Small intestine (tissue), 7 donors: ENCODE data around the gene MUC5B. TPM values are rescaled to one million over a fixed set of nuclear protein-coding genes. Genes with fewer than 3 reads are reported as not detected.

Experiments
- DNase-seq, 2 donors: peaks; one replicate each; pipeline versions ENCODE4 v3.0.0 to v3.0.0-alpha.2; 2013
- FAIRE-seq: peaks from 2 replicates; lab custom pipeline; 2012; peaks lifted over from hg19 to GRCh38; lab: Jason Lieb, UNC
- H3K27ac ChIP-seq, 3 donors: one replicate each; pipeline ENCODE4 v1.5.1; 2013; ENCODE audit warnings: low read length in 2 of 3, mild to moderate bottlenecking in 2 of 3, control low read depth in 1 of 3, inconsistent platforms in 1 of 3, low read depth in 1 of 3, moderate library complexity in 1 of 3
- H3K27me3 ChIP-seq, 3 donors: one replicate each; pipeline ENCODE4 v1.6.1; 2013; ENCODE audit warnings: low read length in 3 of 3, inconsistent platforms in 1 of 3; ENCODE audit not compliant: control insufficient read depth in 3 of 3, insufficient read depth in 3 of 3
- H3K36me3 ChIP-seq, 3 donors: one replicate each; pipeline ENCODE4 v1.6.1; 2013; ENCODE audit warnings: low read length in 3 of 3, inconsistent platforms in 1 of 3, low read depth in 1 of 3, mild to moderate bottlenecking in 1 of 3, moderate library complexity in 1 of 3; ENCODE audit not compliant: control insufficient read depth in 3 of 3, insufficient read depth in 2 of 3
- H3K4me1 ChIP-seq, 3 donors: one replicate each; pipeline ENCODE4 v1.6.1; 2013; ENCODE audit warnings: low read length in 2 of 3, inconsistent platforms in 1 of 3, low read depth in 1 of 3, mild to moderate bottlenecking in 1 of 3, moderate library complexity in 1 of 3; ENCODE audit not compliant: control insufficient read depth in 3 of 3, insufficient read depth in 2 of 3
- H3K4me3 ChIP-seq, 3 donors: one replicate each; pipeline ENCODE4 v1.5.1; 2013; ENCODE audit warnings: low read length in 3 of 3, control low read depth in 1 of 3, inconsistent platforms in 1 of 3, low read depth in 1 of 3, mild to moderate bottlenecking in 1 of 3, moderate library complexity in 1 of 3
- H3K9me3 ChIP-seq, 2 donors: one replicate each; pipeline ENCODE4 v1.6.1; 2013; ENCODE audit warnings: low read depth in 1 of 2, low read length in 1 of 2; ENCODE audit not compliant: control insufficient read depth in 2 of 2, insufficient read depth in 1 of 2
- WGBS, 3 donors: extraction: QIAGEN DNeasy Blood & Tissue Kit; methylation state at CpG; one replicate each; pipeline ENCODE4 v1.1.7; 2013; 5-methylcytosine and 5-hydroxymethylcytosine counted together
- polyA plus RNA-seq, 4 donors: library from polyadenylated mRNA; stranded (reverse) in 3 of 4; unstranded in 1 of 4; fragments of 200-250 nt in 3 of 4; fragments of 120-200 nt in 1 of 4; gene quantifications; one replicate each; pipeline versions ENCODE4 v1.2.1 to v1.2.3, GENCODE V29; 2013
- donor health status: healthy with polysubstance abuse.
- donor health status: control.
- donor health status: control.
- donor health status: Bipolar disorder and iron deficiency.
- donor health status: healthy.

MUC5B gene
- polyA plus RNA-seq, 4 donors, result 0.04 to 2.4 TPM; not detected in 2

GRCh38 chr11:1271927-1272326 lies 49.1 kb downstream of the MUC5B start:
- peaks cover 0 to 6% of the 10 kb centered on the region in 2 donors for H3K9me3 ChIP-seq
- no peak for FAIRE-seq
- H3K27me3 ChIP-seq, result no peaks in the 10 kb centered on the region
- WGBS, 3 donors, result 88 to 94% (median 91%) methylated on average over 12 to 30 of the region's 30 CpGs
- no peak overlapping the region for H3K27ac ChIP-seq
- H3K36me3 ChIP-seq, result peaks cover 6 to 45% (median 7%) of the 10 kb centered on the region in 3 donors
- H3K4me3 ChIP-seq, result no peak overlapping the region
- peaks cover 0 to 6% (median 0%) of the 10 kb centered on the region in 3 donors for H3K4me1 ChIP-seq
- no peak for DNase-seq

- no peak overlapping the region for H3K4me3 ChIP-seq
- peaks cover 0 to 6% (median 0%) of the 10 kb centered on the region in 3 donors for H3K4me1 ChIP-seq
- DNase-seq (no peak), FAIRE-seq (no peak)
- H3K36me3 ChIP-seq, result peaks cover 7 to 51% (median 8%) of the 10 kb centered on the region in 3 donors
- 94 to 95% (median 94%) methylated on average over 30 of the region's 30 CpGs for WGBS, 3 donors
- peaks cover 0 to 6% of the 10 kb centered on the region in 2 donors for H3K9me3 ChIP-seq
- no peak overlapping the region for H3K27ac ChIP-seq
- no peaks in the 10 kb centered on the region for H3K27me3 ChIP-seq
Observed at GRCh38 chr11:1272531-1272930, 49.7 kb downstream of the MUC5B start.

DNA sequence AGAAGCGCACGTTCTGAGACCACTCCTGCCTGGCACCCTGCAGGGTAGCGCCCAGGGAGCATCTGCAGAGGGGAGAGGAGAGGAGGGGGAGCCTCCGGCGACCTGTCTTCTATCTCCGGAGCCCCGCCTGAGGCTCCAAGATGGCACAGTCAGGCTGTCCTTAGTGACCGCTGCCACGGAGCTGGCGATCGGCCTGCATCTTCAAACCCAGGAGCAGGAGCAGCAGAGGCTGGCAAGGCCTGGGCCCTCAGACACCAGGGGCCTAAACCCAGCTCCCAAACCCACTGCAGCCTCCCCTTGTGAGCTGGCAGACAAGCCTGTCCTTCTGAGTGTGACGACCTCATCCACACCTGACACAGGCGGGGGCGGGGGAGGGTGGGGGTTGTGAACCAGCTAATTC lies 51.6 kb downstream of the MUC5B start:
- no peak for FAIRE-seq
- Histone ChIP-seq H3K9me3 (peaks cover 0 to 2% of the 10 kb centered on the region in 2 donors), H3K4me1 (peaks cover 0 to 6% (median 0%) of the 10 kb centered on the region in 3 donors), H3K27me3 (no peaks in the 10 kb centered on the region), H3K4me3 (no peak overlapping the region), H3K27ac (no peak overlapping the region), H3K36me3 (peaks cover 7 to 70% (median 13%) of the 10 kb centered on the region in 3 donors)
- WGBS, 3 donors, result 85 to 89% (median 89%) methylated on average over 14 of the region's 14 CpGs
- DNase-seq, result no peak

GRCh38 chr11:1275021-1275420 lies 52.2 kb downstream of the MUC5B start:
- Histone ChIP-seq H3K36me3 (peaks cover 7 to 74% (median 13%) of the 10 kb centered on the region in 3 donors), H3K27ac (no peak overlapping the region), H3K27me3 (no peaks in the 10 kb centered on the region), H3K4me1 (peaks cover 0 to 6% (median 0%) of the 10 kb centered on the region in 3 donors), H3K9me3 (no peaks in the 10 kb centered on the region), H3K4me3 (no peak overlapping the region)
- FAIRE-seq (no peak), DNase-seq (no peak)
- WGBS, 3 donors, result 91 to 93% (median 92%) methylated on average over 18 of the region's 18 CpGs

GRCh38 chr11:1276041-1276790 lies 53.4 kb downstream of the MUC5B start:
- H3K9me3 ChIP-seq, result no peaks in the 10 kb centered on the region
- no peak overlapping the region for H3K27ac ChIP-seq
- DNase-seq (no peak), FAIRE-seq (no peak)
- H3K27me3 ChIP-seq, result no peaks in the 10 kb centered on the region
- WGBS, 3 donors, result 85 to 94% (median 93%) methylated on average over 31 to 32 of the region's 32 CpGs
- H3K36me3 ChIP-seq, result peaks cover 7 to 85% (median 17%) of the 10 kb centered on the region in 3 donors
- no peaks in the 10 kb centered on the region for H3K4me1 ChIP-seq
- no peak overlapping the region for H3K4me3 ChIP-seq

DNA sequence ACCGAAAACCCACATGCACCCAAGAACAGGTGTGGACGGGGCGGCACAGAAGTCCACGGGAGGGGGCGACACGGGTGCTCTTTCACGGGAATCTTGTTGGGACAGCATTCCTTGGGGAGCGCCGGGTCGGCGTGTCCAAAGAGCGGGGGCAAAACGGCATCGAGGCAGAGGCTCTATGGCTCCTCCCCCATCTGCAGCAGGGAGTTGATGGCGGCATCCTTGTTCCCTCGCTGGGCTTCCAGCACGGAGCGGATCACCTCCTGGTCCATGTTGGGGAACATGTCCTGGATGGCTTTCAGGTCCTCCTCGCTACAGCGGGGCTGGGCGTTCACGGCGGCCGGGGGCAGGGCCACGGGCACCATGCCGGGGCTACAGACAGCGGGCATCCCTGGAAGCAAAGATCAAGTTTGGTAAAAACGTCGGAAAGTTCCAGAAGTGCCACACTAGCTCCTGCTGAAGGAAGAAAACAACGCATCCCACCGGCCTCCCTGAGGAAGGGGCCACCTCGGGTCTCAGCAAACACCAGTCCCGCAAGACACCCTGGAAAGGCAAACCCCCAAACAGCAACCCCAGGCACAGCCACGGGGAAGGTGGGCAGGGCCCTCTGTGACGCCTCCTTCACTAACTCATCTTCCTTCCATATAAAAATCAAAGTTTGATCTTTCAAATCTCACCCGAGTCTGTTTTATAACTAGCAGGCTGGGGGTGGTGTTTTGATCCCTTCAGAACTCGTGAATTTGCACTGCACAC lies 54.2 kb downstream of the MUC5B start:
- FAIRE-seq (no peak), DNase-seq (no peak)
- 90 to 93% (median 92%) methylated on average over 37 of the region's 37 CpGs for WGBS, 3 donors
- H3K4me3 ChIP-seq, result no peak overlapping the region
- no peaks in the 10 kb centered on the region for H3K4me1 ChIP-seq
- H3K9me3 ChIP-seq, result no peaks in the 10 kb centered on the region
- H3K27ac ChIP-seq, result no peak overlapping the region
- H3K27me3 ChIP-seq, result no peaks in the 10 kb centered on the region
- peaks cover 7 to 87% (median 24%) of the 10 kb centered on the region in 3 donors for H3K36me3 ChIP-seq

DNA sequence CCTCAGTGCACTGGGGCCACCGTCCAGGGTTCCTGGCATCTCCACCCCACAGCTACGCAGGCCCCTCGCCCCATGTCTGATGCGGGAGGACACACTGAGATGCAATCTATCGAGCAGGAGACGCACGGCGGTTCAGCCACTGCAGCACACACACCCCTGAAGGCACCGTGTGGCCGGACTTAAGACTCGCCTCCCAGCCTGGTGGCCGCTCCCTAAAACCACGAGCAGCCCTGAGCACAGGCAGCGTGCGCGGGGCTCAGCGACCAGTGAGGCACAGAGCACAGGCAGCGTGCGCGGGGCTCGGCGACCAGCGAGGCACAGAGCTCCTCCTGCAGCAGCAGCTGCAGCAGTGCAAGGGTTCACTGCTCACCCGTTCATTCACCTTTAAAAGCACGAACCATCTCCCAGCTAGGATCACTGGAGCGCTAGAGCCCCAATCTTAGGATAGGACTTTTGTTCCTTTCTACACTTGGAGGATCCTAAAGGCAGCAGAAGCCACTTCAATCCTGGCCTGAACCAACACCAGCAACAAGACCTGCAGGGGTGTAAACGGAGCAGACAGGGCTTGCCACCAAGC lies 55.2 kb downstream of the MUC5B start:
- FAIRE-seq, result no peak
- Histone ChIP-seq H3K4me3 (no peak overlapping the region), H3K9me3 (no peaks in the 10 kb centered on the region), H3K27me3 (no peaks in the 10 kb centered on the region), H3K4me1 (no peaks in the 10 kb centered on the region), H3K27ac (no peak overlapping the region), H3K36me3 (peaks cover 7 to 87% (median 27%) of the 10 kb centered on the region in 3 donors)
- WGBS, 3 donors, result 92 to 93% (median 93%) methylated on average over 27 of the region's 27 CpGs
- no peak for DNase-seq
